HG02678 (cell line): Measurements from ENCODE around the gene TRIM40.

Experiments used
- ATAC-seq: cut with Tn5 transposase; IDR thresholded peaks from one replicate; pipeline ENCODE4 v1.9.1; 2021; ENCODE audit warnings: mild to moderate bottlenecking, moderate library complexity; ENCODE audit not compliant: unreplicated experiment

TRIM40 gene

DNA sequence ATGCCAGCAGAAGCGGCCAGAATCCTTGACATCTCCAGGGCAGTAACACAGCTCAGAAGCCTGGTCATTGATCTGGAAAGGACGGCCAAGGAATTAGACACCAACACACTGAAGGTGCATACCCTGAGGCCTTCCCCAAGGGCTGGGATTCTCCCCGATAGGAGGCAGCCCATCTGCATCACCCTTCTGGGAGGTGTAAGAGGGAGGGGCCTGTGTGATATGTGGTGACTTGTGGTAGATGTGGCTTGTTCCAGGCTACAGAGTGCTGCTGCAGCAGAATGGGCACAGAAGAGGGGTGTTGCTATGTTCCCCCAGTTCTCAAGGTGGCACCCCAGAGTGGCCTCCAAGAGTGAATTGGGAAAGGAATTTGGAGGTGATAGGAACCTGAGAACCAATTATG is 11.2 kb downstream of the TRIM40 start:
- no peak for ATAC-seq

DNA sequence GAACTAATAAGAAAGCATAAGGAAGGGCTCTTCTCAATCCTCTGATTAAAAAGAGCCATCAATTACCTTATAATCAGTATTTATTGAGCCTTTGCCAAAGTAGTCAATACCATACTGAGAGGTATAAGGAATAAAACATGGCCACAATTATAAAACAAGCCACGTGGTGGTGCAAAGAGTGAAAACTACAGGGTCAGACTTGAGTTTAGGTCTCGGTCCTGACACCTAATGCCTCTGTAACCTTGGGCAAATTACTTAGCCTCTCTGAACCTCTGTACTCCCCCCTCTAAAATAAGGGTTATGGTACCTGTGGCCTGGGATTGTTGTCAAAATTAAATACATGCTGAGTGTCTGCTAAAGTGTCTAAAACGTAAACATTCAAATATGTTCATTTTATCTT is 13.3 kb downstream of the TRIM40 start:
- no peak for ATAC-seq

DNA sequence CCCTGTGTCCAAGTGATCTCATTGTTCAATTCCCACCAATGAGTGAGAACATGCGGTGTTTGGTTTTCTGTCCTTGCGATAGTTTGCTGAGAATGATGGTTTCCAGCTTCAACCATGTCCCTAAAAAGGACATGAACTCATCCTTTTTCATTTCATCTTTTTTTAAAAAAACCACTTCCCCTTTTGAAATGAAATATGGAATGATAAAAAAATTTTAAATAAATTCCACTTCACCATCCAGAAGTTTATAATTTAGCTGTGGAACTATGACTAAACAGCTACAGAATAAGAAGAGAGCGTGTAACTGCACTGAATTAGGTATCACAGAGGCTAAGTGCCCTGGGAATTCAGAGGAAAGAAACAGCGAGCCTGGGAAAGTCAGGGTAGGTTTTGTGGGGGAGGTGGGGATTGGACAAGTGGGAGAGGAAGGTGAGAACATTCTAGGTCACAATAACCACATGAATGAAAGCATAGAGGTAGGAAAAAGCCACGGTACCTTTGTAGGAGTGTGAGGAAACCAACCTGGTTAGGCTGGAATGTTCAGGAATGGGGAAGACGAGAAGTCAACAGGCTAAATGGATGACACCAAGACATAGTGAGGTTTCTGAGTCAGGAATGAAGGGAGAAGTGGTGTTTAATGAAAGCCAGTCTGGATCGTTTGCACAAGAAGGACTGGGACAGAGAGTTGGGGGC is 14.1 kb downstream of the TRIM40 start:
- no peak for ATAC-seq

DNA sequence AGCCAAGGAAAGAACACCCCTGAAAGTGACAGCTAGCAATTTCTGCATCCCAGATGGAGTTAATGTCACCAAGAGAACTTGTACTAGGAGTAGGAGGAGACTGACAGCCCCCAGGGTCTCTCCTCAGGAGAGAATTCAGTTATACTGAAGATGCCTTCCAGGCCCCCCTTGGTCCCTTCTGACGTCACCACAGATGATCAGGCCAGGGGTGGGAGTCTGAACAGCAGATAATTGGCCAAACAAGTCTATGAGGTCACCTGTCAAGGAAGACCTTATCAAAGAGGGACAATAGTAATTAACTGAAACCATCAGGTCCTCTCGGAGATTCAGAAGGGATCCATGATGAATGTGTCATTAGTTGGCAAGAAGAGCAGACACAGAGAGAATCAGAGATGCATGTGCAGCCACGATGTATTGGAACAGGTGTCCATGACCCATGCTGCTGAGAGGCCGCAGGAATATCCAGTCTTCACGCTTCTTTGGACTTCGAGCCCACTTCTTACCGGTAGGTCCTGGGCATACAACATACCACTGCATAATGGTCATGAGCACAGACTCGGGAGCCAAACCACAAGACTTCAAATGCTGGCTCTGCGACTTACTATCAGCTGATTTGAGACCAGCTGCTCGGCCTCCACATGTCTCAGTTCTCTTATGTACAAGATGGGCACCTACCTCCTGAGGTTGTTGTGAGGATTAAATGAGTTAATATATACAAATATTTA is 14.9 kb downstream of the TRIM40 start:
- no peak for ATAC-seq

DNA sequence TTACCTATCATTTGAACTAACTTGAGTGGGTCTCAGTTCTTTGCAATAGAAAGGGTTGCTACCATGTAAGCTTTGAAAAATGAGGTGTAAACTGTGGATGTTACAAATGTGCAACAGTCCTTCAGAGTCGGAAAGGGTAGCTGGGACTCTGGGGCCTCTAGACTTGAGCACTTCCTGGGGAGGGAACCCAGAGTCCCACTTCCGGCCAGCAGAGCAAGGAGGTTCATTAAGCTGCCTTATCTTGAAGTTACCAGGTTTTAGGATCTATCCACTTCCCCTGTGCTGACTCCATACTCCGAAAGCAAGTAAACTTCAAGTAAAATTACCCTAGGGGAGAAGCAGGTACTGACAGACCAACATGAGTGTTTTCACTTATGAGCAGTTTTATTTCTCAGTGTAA is 15.6 kb downstream of the TRIM40 start:
- ATAC-seq = no peak

DNA sequence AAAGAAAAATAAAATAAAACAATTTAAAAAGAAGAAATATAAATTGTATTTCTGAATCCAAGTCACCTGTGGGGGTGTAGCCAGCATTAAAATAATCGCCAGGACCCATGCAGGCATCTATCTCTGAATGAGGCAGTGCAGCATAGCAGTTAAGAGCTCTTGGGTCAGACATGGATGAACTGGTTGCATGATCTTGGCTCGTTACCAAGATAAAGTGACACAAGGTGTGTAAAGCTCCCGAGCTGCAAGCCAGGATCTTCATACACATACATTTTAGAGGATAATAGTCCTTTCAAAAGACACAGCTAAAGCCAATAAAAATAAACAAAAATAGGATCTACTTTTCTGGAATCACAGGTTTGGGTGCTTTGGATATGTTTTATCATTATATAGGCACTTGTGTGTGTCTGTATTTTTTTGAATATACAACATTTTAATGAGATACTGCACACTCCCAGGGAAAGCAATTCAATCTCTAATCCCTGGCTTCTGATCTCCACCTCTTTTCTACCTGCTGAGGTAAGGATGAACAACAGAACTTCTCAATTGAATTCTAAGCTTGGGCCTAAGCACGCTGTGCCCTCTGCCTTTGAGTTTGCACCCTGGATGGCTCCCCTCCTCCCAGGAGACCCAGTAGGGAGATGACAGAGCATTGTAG is 16.2 kb downstream of the TRIM40 start:
- ATAC-seq = no peak

DNA sequence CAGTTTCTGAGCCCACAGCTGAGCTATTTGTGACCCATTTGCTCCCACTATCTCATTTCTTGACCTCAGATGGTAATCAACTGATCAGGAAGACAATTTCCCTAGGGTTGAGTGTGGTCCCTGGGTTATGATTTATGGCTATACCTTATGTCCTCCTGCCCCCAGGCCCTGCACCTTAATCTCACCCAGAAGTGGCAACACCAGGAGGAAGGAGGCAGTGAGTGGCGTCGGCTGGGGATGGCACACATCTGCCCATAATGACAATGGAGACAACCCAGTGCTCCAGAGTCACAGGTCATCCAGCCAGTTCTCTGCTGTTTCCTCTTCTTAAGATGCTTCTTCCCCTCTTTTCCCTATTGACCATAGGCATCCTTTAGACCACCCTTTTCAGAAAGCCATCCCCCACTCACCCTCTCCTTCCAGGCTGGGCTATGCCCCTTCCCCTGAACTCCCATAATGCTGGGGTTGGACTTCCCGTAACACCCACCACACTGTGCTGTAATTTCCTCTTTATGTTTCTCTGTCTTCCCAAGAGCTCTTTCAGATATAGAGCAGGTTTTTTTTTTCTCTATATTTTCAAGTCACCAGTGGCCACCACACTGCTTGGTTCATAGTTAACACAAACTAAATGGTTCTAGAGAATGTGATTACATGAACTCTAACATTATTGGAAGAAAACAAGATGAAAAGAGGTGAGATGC is 17.1 kb downstream of the TRIM40 start:
- ATAC-seq = no peak

DNA sequence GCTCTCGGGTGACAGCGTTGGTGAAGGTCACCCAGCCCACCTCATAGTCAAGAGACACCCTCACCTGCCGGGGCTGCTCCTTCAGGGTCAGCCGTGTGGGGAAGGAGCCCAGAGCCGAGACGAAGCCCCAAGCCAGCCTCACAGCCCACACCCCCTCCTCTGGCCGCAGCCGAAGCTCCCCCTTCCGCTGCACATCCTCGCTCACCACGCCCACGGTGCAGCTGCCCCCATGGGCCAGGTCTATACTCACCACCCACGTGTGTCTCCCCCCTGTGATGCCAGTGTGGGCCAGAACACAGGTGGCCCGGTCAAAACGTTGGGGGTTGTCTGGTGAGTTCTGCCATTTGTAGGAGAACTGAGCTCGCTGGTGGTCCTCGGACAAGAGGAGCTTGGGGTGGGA is 18.1 kb downstream of the TRIM40 start:
- ATAC-seq = no peak

DNA sequence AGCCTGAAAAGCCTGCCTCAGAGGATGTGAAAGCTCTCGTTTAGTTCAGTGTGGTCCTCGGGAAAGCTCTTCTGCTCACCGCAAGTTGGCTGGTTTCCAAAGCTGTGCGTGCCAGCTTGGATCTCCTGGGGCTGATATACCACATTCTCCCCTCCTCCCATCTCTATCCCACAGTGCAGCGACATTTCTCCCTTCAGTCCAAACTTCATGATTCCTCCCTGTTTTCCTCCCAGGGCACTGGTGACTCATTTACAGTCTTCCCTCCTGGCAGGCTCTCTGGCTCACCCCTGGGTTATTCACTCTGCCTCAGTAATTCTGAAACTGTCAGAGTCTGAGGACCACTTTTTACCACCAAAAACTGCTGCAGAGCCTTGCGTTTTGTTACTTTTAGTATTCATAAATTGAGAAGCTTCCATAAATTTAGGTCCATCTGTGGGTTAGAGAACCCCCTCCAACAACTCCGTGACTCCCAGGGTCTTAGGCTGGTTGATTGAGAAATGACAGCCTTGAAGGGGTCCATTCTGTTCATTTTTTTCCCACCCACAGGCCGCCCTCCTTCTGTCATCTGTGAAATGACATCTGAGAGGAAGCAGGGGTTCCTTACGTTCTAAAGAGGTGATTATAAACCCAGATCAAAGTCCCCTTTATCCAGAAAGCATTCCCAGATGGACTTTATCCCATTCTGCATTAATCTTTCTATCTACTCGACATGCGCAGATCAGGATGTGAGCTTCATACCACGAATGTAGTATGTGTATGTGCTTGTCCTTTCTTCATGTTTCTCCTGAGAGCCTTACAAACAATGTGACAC is 19.0 kb downstream of the TRIM40 start:
- no peak for ATAC-seq

DNA sequence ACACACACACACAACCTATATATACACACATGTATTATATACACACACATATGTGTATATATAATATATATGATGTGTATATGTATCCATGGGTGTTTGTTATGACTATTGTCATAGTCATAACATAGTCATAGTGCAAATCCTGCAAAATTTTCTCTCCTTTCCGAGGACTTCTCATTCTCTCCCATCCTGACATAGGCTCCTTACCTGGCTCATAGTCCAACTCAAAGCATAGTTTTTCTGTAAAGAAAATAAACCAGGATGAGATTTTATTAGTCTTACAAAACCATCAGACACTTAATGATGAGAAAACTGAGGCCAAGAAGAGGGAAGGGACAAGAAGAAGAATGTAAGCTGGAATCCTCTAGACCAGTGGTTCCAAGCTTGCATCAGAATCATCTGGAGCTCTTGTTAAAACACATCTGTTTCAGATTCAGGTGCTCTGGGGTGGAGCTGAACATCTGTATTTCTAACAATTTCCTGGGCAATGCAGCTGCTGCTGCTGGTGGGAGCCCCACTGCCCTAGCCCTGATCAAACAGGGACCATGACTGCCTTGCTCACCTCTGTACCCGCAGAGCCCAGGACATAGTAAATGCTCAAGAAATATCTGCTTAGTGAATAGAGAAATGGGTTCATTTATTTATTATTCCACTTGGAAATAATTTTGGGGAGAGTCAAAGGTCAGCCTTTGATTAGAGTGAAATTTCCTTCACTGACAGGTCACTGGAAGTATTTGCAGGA is 19.8 kb downstream of the TRIM40 start:
- ATAC-seq = no peak

DNA sequence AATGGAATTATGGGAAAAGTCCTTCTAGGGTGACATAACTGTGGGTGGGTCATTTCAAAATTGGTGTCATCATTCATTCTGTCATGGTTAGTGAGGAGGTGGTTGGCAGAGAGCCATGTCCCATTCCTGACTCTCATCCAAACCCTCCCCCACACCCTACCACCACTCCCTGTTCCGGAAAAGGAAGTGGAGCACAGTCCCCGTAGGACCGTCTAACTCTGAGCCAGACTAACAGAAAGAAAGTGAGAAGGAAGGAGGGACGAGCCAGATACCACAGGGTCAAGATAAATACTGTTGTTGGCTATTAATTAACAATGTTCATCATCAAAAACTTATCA is 20.3 kb downstream of the TRIM40 start:
- ATAC-seq = no peak

DNA sequence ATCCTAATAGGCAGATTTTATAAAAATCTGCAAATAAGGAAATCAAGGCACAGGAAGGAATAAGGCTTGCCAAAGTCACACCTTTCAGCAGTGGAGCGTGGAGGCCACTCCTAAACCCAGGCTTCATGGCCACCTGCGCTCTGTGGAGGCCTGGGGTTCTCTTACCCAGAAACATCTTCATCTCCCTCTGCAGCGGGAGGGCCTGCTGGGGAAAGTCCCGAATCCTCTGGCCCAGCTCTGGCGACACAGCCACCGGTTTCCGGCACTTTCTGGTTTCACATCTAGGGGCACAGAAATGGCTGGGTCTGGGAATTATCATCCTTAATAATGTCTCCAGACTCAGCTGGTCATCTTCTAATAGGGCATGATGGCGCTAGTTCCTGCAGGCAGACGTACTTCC is 20.8 kb downstream of the TRIM40 start:
- ATAC-seq = no peak

DNA sequence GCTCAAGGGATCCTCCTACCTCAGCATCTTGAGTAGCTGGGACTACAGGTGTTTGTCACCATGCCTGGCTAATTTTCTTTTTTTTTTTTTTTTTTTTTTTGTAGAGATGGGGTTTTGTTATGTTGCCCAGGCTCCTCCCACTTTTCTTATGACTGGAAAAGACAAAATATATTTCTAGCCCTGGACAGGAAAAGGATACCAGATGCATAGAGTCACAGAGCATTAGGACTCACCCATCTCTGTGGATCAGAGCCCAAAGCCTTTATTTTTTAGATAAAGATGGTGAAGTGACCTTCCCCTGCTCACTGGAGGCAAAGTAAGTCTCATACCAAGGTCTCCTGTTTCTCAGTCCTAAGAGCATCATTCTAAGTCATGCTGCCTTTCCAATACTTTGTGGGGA is 21.6 kb downstream of the TRIM40 start:
- no peak for ATAC-seq

DNA sequence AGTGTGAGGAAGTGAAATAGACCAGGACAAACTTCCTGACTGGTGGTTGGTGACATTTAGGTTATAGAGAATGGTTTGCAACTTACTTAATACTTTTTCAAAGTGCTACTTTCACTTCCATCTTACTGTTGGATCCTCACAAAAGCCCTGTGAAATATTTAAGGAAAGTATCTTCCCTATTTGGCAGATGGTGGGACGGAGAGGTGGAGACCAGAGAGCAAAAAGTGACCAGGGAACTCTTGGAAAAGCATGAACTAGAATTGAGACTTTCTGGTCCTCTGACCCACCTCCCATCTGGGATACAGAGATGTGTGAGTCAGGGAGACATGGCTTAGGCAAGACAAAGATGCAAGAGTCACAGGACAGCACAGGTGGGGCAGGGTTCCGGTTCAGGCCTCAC is 22.1 kb downstream of the TRIM40 start:
- ATAC-seq = no peak

DNA sequence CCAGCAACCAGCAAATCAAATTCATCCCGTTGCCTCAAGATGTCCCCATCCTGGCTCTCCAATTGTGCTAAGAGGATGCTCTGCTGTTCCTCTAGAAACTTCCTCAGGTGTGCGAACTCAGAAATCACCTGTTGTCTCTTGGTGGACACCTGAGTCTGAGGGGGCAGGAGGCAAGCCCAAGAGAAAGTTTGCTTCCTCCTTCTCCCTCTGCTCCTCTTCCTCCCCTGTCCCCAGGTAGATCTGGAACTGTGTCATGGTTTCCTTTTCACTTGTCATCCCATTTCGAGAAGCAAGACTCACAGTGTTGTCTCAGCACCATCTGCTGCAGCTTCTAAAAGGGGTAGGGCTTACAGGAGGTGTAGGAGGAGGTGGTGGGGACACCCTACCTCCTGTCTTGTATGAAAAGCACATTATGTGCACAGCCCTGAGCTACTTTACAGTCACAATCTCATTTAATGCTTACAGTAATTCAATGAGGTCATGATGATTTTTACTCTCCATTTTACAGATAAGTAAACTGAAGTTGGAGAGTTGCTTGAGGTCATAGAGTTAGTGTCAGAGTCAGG is 22.6 kb downstream of the TRIM40 start:
- no peak for ATAC-seq

DNA sequence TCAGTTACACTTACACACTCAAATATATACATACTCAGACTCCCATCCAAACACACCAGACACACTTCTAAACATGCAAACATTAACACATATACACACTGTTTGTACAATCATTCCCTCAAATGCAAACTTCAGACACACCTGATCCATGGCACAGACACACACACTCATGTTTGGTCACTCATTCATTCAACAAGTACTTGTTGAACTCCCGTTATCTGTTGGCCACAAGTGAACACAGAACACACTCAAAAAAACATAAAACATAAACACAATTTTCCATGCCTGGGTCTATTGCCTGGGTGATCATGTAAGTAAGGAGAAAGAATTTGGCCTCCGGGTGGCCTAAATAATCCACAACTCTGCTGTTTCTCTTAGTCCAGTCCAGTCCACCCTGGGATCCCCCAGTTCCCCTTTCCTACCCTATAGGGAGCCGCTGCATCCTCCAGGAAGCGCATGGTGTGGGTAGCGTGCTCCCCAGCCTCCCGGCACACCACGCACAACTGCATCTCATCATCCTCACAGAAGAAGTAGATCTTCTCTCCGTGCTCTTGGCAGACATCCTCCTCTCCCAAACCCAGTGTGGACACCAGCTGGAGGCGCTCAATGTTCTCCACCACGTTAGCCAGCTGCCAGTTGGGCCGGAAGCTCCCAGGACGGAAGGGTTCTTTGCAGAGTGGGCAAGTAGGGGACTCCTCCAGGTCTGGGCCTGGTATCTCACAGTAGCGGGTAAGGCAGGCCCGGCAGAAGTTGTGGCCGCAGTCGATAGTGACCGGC is 24.3 kb downstream of the TRIM40 start:
- no peak for ATAC-seq

DNA sequence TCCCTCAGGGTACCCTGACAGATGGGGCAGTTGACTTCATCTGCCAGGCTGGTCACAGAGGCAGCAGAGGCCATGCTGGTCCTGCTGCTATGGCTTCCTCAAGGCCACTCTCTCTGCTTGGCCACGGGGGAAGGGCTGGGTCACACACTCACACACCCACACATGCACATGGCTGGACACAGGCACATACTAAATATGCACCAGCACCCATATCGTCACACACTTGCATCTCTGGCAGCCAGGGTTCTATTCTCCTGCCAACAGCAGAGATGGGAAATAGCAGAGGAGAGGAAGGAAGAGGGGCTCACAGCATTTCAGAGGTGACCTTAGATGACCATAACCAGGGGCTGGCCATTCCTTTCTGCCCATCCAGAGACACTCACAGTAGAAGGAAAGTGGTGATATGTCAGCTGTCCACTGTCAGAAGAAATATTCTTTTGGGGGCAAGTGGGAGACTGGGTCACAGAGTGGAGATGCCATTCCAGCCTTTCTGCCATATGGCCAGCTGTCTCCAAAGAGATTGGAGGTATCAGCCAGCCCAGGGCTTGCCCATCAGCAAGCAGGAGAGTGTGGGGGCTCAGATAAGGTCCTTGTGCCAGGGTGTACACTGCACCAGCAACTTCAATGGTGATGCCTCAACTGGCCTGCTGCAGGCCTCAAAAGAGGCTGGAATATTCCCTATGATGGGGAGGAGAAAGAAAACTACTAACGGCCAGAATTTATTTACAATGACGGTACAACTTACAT is 25.0 kb downstream of the TRIM40 start, which contains the start of gene TRIM10:
TRIM10 (minus strand) TSS at position 427 of the 747 bp plus-strand sequence; CDS start at position 74, 353 bp downstream.
- ATAC-seq = no peak
